Measurements from ENCODE around the gene GRK3. TPM values are rescaled to one million over a fixed set of nuclear protein-coding genes. Genes with fewer than 3 reads are reported as not detected.

GRK3 gene
- total RNA-seq, 2 donors from 2014 or later = 19.4 to 21.0 TPM

GRCh38 chr22:25765801-25766200 lies 201.3 kb downstream of the GRK3 start:
- Histone ChIP-seq H3K27me3 (ENCODE audit: control insufficient read depth, insufficient read depth, low read length, poor library complexity, severe bottlenecking) (no peaks in the 10 kb centered on the region), H3K9ac (ENCODE audit: extremely low read depth, low read length, poor library complexity, severe bottlenecking) (no peak overlapping the region), H3K9me3 (ENCODE audit: control insufficient read depth, low read length) (no peaks in the 10 kb centered on the region), H3K4me3 (ENCODE audit: low read length) (no peak overlapping the region), H3K4me1 (ENCODE audit: control insufficient read depth, insufficient read depth, low read length) (no peaks in the 10 kb centered on the region), H3K27ac (ENCODE audit: low read depth, low read length) (no peak overlapping the region), H3K36me3 (ENCODE audit: control insufficient read depth, insufficient read depth, low read length) (no peaks in the 10 kb centered on the region)
- no peak for TF ChIP-seq CTCF (conservative IDR thresholded peaks at IDR 0.05)
- H3K36me3 Mint-ChIP-seq (ENCODE audit: low read depth) = no peaks in the 10 kb centered on the region
- H3K27me3 Mint-ChIP-seq (ENCODE audit: insufficient read depth) = peaks cover 11% of the 10 kb centered on the region
- no peak for DNase-seq
- H3K4me1 Mint-ChIP-seq = peaks cover 6% of the 10 kb centered on the region
- no peak overlapping the region for H3K4me3 Mint-ChIP-seq
- H3K9me3 Mint-ChIP-seq = peaks cover 8% of the 10 kb centered on the region
- H3K27ac Mint-ChIP-seq = no peak overlapping the region
- 92 to 93% methylated on average over 4 of the region's 4 CpGs for WGBS, 2 experiments (ENCODE audit: insufficient coverage in 1 of 2, insufficient read length in 1 of 2)

GRCh38 chr22:25766418-25766817 lies 201.9 kb downstream of the GRK3 start:
- no peaks in the 10 kb centered on the region for H3K36me3 ChIP-seq (ENCODE audit: control insufficient read depth, insufficient read depth, low read length)
- no peak overlapping the region for H3K4me3 Mint-ChIP-seq
- H3K4me1 Mint-ChIP-seq = peaks cover 6% of the 10 kb centered on the region
- TF ChIP-seq CTCF (conservative IDR thresholded peaks at IDR 0.05) = no peak
- H3K9me3 Mint-ChIP-seq = peaks cover 8% of the 10 kb centered on the region
- no peaks in the 10 kb centered on the region for H3K9me3 ChIP-seq (ENCODE audit: control insufficient read depth, low read length)
- H3K4me3 ChIP-seq (ENCODE audit: low read length) = no peak overlapping the region
- H3K4me1 ChIP-seq (ENCODE audit: control insufficient read depth, insufficient read depth, low read length) = no peaks in the 10 kb centered on the region
- peaks cover 13% of the 10 kb centered on the region for H3K27me3 Mint-ChIP-seq (ENCODE audit: insufficient read depth)
- DNase-seq = no peak
- no peaks in the 10 kb centered on the region for H3K36me3 Mint-ChIP-seq (ENCODE audit: low read depth)
- H3K27ac Mint-ChIP-seq = no peak overlapping the region
- no peak overlapping the region for H3K27ac ChIP-seq (ENCODE audit: low read depth, low read length)
- no peaks in the 10 kb centered on the region for H3K27me3 ChIP-seq (ENCODE audit: control insufficient read depth, insufficient read depth, low read length, poor library complexity, severe bottlenecking)
- no peak overlapping the region for H3K9ac ChIP-seq (ENCODE audit: extremely low read depth, low read length, poor library complexity, severe bottlenecking)
- WGBS, 2 experiments (ENCODE audit: insufficient coverage in 1 of 2, insufficient read length in 1 of 2) = 94 to 100% methylated on average over 3 of the region's 3 CpGs

DNA sequence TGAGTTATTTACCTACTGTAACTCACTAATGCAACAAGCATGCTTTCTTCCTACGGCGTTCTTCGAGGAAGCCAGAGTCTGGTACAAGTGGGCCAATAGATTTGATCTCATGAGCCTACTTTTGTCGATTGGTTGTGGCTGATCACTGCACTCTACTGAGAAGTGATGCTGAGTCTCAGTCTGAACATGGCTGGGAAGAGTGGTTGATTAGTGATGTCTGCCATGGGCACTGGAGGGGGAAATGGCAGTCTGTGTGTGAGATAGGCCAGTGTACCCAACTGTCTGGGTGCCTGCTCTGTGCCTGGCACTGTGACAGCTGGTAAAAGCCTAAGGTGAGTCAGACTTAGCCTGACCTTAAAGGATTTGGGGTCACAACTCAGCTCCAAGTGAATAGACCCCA lies 205.9 kb downstream of the GRK3 start:
- Histone ChIP-seq H3K27ac (ENCODE audit: low read depth, low read length) (no peak overlapping the region), H3K9me3 (ENCODE audit: control insufficient read depth, low read length) (no peaks in the 10 kb centered on the region), H3K4me1 (ENCODE audit: control insufficient read depth, insufficient read depth, low read length) (no peaks in the 10 kb centered on the region), H3K36me3 (ENCODE audit: control insufficient read depth, insufficient read depth, low read length) (no peaks in the 10 kb centered on the region), H3K27me3 (ENCODE audit: control insufficient read depth, insufficient read depth, low read length, poor library complexity, severe bottlenecking) (no peaks in the 10 kb centered on the region), H3K9ac (ENCODE audit: extremely low read depth, low read length, poor library complexity, severe bottlenecking) (no peak overlapping the region), H3K4me3 (ENCODE audit: low read length) (no peak overlapping the region)
- H3K36me3 Mint-ChIP-seq (ENCODE audit: low read depth) = no peaks in the 10 kb centered on the region
- peaks cover 2% of the 10 kb centered on the region for H3K4me1 Mint-ChIP-seq
- TF ChIP-seq CTCF (conservative IDR thresholded peaks at IDR 0.05) = no peak
- peaks cover 14% of the 10 kb centered on the region for H3K27me3 Mint-ChIP-seq (ENCODE audit: insufficient read depth)
- no peak overlapping the region for H3K27ac Mint-ChIP-seq
- 95 to 97% methylated on average over 4 of the region's 4 CpGs for WGBS, 2 experiments (ENCODE audit: insufficient coverage in 1 of 2, insufficient read length in 1 of 2)
- no peak overlapping the region for H3K4me3 Mint-ChIP-seq
- H3K9me3 Mint-ChIP-seq = peaks cover 8% of the 10 kb centered on the region
- DNase-seq = no peak

Data from endodermal cell (in vitro differentiated cells).